HCT116 (cell line): ENCODE results near the gene GPR39. TPM values are rescaled to one million over a fixed set of nuclear protein-coding genes. Genes with fewer than 3 reads are reported as not detected.

Experiments used
- ATAC-seq: fragments of 200-7000 bp; cut with Tn5 transposase; 2 replicates; pipeline ENCODE4 v1.9.1; 2020; ENCODE audit warnings: mild to moderate bottlenecking, moderate library complexity
- BruUV-seq: library from RNA; stranded (reverse); fragments of 400-500 nt; replicated peaks from 2 replicates; lab custom pipeline; 2021; lab: Mats Ljungman, UMichigan
- CTCF ChIA-PET: fragments of 300-600 bp; sonication (Branson Sonifier 250); formaldehyde crosslinking; loops from one replicate; lab custom pipeline; 2021; ENCODE audit warnings: antibody characterized with exemption; lab: Charles Lee
- POLR2A ChIA-PET: fragments of 300-600, 350-600 bp; sonication (Branson Sonifier 250); formaldehyde crosslinking; loops from one replicate; lab custom pipeline; 2021; ENCODE audit warnings: antibody characterized with exemption; lab: Charles Lee
- RAD21 ChIA-PET, 2 experiments: fragments of 300-600 bp; sonication (Branson Sonifier 250); formaldehyde crosslinking; loops; one replicate each; lab custom pipeline; 2023; ENCODE audit warnings: low total read pairs in 2 of 2; ENCODE audit not compliant: uncharacterized antibody in 2 of 2, unreplicated experiment in 2 of 2, low non-redundant PET in 1 of 2; lab: Charles Lee
- DNase-seq: peaks from one replicate; pipeline ENCODE4 v3.0.0-alpha.2; 2010; ENCODE audit warnings: low read depth, low spot score
- H2AFZ ChIP-seq: fragments of 200-600 bp; shearing (Covaris generic), sonication (generic); 2 replicates; pipeline ENCODE4 v1.6.1; 2017; ENCODE audit warnings: low read depth, mixed run types, mixed read lengths, antibody characterized with exemption, low read length; ENCODE audit not compliant: poor library complexity, severe bottlenecking
- H3K27ac ChIP-seq: 2 replicates; pipeline ENCODE4 v1.5.1; 2012; ENCODE audit warnings: low read depth, low read length
- H3K27me3 ChIP-seq: fragments of 200-600 bp; sonication (generic); 2 replicates; pipeline ENCODE4 v1.6.1; 2016; ENCODE audit warnings: mixed run types, low read length, mixed read lengths; ENCODE audit not compliant: insufficient read depth
- H3K36me3 ChIP-seq, 2 experiments: fragments of 200-500 bp in 1 of 2; fragments of 200-600 bp in 1 of 2; sonication (Bioruptor generic) in 1 of 2; sonication (generic) in 1 of 2; 2 replicates each; pipeline versions ENCODE4 v1.5.1 to v1.6.1; 2014 to 2016; ENCODE audit warnings: low read length in 2 of 2, inconsistent platforms in 1 of 2, mixed read lengths in 1 of 2, mixed run types in 1 of 2; ENCODE audit not compliant: insufficient read depth in 2 of 2, control insufficient read depth in 1 of 2
- H3K4me1 ChIP-seq, 2 experiments: fragments of 200-600 bp in 1 of 2; sonication (generic) in 1 of 2; 2 replicates each; pipeline versions ENCODE4 v1.5.1 to v1.6.1; 2012 to 2017; ENCODE audit warnings: low read length in 2 of 2, inconsistent platforms in 1 of 2, mild to moderate bottlenecking in 1 of 2, mixed read lengths in 1 of 2, mixed run types in 1 of 2, moderate library complexity in 1 of 2; ENCODE audit not compliant: insufficient read depth in 2 of 2, control insufficient read depth in 1 of 2
- H3K4me2 ChIP-seq: fragments of 200-600 bp; sonication (generic); 2 replicates; pipeline ENCODE4 v1.6.1; 2017; ENCODE audit warnings: mixed run types, low read length, mixed read lengths
- H3K4me3 ChIP-seq, 2 experiments: fragments of 200-600 bp in 1 of 2; sonication (generic) in 1 of 2; replicated peaks in 1 of 2; 2 replicates each; pipeline ENCODE4 v1.5.1; 2011 to 2016; ENCODE audit warnings: low read length in 2 of 2, control low read depth in 1 of 2, low read depth in 1 of 2, mild to moderate bottlenecking in 1 of 2, mixed read lengths in 1 of 2, mixed run types in 1 of 2
- H3K79me2 ChIP-seq: fragments of 200-600 bp; sonication (generic); 2 replicates; pipeline ENCODE4 v1.6.1; 2017; ENCODE audit warnings: mild to moderate bottlenecking, mixed run types, low read length, moderate library complexity, mixed read lengths; ENCODE audit not compliant: insufficient read depth
- H3K9ac ChIP-seq: fragments of 200-600 bp; sonication (generic); 2 replicates; pipeline ENCODE4 v1.6.1; 2016; ENCODE audit warnings: low read length, mixed read lengths
- H3K9me2 ChIP-seq: fragments of 200-600 bp; sonication (generic), shearing (Covaris generic); 2 replicates; pipeline ENCODE4 v1.6.1; 2017; ENCODE audit warnings: mixed run types, mild to moderate bottlenecking, moderate library complexity; ENCODE audit not compliant: insufficient read depth
- H3K9me3 ChIP-seq, 2 experiments: fragments of 200-500 bp in 1 of 2; fragments of 200-600 bp in 1 of 2; sonication (Bioruptor generic) in 1 of 2; sonication (generic) in 1 of 2; 2 replicates each; pipeline ENCODE4 v1.6.1; 2014 to 2017; ENCODE audit warnings: low read length in 2 of 2, mixed read lengths in 2 of 2, inconsistent platforms in 1 of 2, low read depth in 1 of 2, mild to moderate bottlenecking in 1 of 2, mixed run types in 1 of 2, moderate library complexity in 1 of 2; ENCODE audit not compliant: control insufficient read depth in 1 of 2, insufficient read depth in 1 of 2
- H4K20me1 ChIP-seq: fragments of 200-600 bp; sonication (generic), shearing (Covaris generic); 2 replicates; pipeline ENCODE4 v1.6.1; 2017; ENCODE audit warnings: mixed run types, mild to moderate bottlenecking, moderate library complexity; ENCODE audit not compliant: insufficient read depth
- ATF3 ChIP-seq: IDR thresholded peaks from 2 replicates; pipeline ENCODE4 v1.6.1; 2012
- CBX3 ChIP-seq: IDR thresholded peaks from 2 replicates; pipeline ENCODE4 v1.6.1; 2012; ENCODE audit warnings: low read depth
- CEBPB ChIP-seq: IDR thresholded peaks from 2 replicates; pipeline ENCODE4 v1.6.1; 2012; ENCODE audit warnings: low read depth
- ELF1 ChIP-seq: IDR thresholded peaks from 2 replicates; pipeline ENCODE4 v1.6.1; 2012; ENCODE audit warnings: low read depth, borderline replicate concordance
- FOSL1 ChIP-seq: IDR thresholded peaks from 2 replicates; pipeline ENCODE4 v1.6.1; 2012; ENCODE audit warnings: low read depth
- POLR2A ChIP-seq: IDR thresholded peaks from 2 replicates; pipeline ENCODE4 v1.7.0; 2011; ENCODE audit warnings: borderline replicate concordance; ENCODE audit not compliant: insufficient read depth, insufficient read length; ENCODE audit errors: extremely low read depth
- RAD21 ChIP-seq: IDR thresholded peaks from 2 replicates; pipeline ENCODE4 v1.6.1; 2012; ENCODE audit warnings: low read depth, mild to moderate bottlenecking
- SRF ChIP-seq: IDR thresholded peaks from 2 replicates; pipeline ENCODE4 v1.6.1; 2012; ENCODE audit warnings: low read depth
- TCF7L2 ChIP-seq: IDR thresholded peaks from 2 replicates; pipeline ENCODE4 v1.7.0; 2011; ENCODE audit warnings: borderline replicate concordance, inconsistent platforms; ENCODE audit not compliant: insufficient read depth, insufficient read length; ENCODE audit errors: extremely low read depth
- YY1 ChIP-seq: IDR thresholded peaks from 2 replicates; pipeline ENCODE4 v1.6.1; 2011; ENCODE audit warnings: low read length, low read depth, moderate library complexity, mild to moderate bottlenecking; ENCODE audit not compliant: insufficient replicate concordance; ENCODE audit errors: extremely low read depth
- intact Hi-C: fragments of 100-400 bp; cut with micrococcal nuclease; formaldehyde crosslinking; loops from 2 replicates; pipeline ENCODE4 v1.10.0; 2022
- total RNA-seq: library from RNA; stranded (reverse); gene quantifications from one replicate; pipeline ENCODE4 v1.2.1, GENCODE V29; 2021; ENCODE audit not compliant: unreplicated experiment
- TF ChIP-seq, protein P1 (sequence below): IDR thresholded peaks from 2 replicates; pipeline ENCODE4 v1.6.1; 2012
- TF ChIP-seq, protein P2 (sequence below), 3 experiments: fragments of 200-600 bp in 1 of 3; sonication (generic) in 1 of 3; IDR thresholded peaks in 2 of 3; conservative IDR thresholded peaks in 1 of 3; 2 replicates each; pipeline ENCODE4 v1.5.1; 2012 to 2017; ENCODE audit warnings: low read depth in 2 of 3, low read length in 2 of 3, antibody characterized with exemption in 1 of 3, borderline replicate concordance in 1 of 3, control low read depth in 1 of 3, mild to moderate bottlenecking in 1 of 3, mixed read lengths in 1 of 3, mixed run types in 1 of 3, moderate library complexity in 1 of 3; ENCODE audit not compliant: insufficient read depth in 1 of 3
- TF ChIP-seq, protein P3 (sequence below): IDR thresholded peaks from 2 replicates; pipeline ENCODE4 v1.6.1; 2012; ENCODE audit warnings: low read depth

GPR39 gene
- total RNA-seq, 1 experiment from 2014 or later: 5.1 TPM

DNA sequence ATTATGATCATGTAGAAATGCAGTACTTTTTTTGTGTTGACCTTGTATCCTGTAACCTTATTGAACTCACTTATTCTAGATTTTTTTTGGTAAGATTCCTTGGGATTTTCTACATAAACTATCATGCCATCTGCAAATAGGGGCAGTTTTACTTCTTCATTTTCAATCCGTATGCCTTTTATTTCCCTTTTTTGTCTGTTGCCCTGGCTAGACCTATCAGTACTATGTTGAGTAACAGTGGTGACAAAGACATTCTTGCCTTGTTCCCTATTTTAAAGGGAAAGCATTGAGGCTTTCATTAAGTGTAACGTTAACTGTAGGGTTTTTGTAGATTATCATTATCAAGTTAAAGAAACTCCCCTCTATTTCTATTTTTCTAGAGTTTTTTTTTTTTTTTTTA, 161.1 kb downstream of the GPR39 start:
- no peaks in the 10 kb centered on the region for H3K27me3 ChIP-seq
- TF ChIP-seq ATF3 (no peak), RAD21 (no peak), POLR2A (no peak), CBX3 (no peak), FOSL1 (no peak), YY1 (no peak), CEBPB (no peak), ELF1 (no peak), TCF7L2 (no peak), SRF (no peak)
- TF ChIP-seq, protein P1, sequence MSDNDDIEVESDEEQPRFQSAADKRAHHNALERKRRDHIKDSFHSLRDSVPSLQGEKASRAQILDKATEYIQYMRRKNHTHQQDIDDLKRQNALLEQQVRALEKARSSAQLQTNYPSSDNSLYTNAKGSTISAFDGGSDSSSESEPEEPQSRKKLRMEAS: no peak
- TF ChIP-seq, protein P2, sequence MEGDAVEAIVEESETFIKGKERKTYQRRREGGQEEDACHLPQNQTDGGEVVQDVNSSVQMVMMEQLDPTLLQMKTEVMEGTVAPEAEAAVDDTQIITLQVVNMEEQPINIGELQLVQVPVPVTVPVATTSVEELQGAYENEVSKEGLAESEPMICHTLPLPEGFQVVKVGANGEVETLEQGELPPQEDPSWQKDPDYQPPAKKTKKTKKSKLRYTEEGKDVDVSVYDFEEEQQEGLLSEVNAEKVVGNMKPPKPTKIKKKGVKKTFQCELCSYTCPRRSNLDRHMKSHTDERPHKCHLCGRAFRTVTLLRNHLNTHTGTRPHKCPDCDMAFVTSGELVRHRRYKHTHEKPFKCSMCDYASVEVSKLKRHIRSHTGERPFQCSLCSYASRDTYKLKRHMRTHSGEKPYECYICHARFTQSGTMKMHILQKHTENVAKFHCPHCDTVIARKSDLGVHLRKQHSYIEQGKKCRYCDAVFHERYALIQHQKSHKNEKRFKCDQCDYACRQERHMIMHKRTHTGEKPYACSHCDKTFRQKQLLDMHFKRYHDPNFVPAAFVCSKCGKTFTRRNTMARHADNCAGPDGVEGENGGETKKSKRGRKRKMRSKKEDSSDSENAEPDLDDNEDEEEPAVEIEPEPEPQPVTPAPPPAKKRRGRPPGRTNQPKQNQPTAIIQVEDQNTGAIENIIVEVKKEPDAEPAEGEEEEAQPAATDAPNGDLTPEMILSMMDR (IDR thresholded peaks at IDR 0.05 in 2 of 3, conservative IDR thresholded peaks at IDR 0.05 in 1 of 3; ENCODE audit: borderline replicate concordance in 1 of 3, insufficient read depth in 1 of 3, low read depth in 2 of 3, low read length in 2 of 3): no peak
- TF ChIP-seq, protein P3, sequence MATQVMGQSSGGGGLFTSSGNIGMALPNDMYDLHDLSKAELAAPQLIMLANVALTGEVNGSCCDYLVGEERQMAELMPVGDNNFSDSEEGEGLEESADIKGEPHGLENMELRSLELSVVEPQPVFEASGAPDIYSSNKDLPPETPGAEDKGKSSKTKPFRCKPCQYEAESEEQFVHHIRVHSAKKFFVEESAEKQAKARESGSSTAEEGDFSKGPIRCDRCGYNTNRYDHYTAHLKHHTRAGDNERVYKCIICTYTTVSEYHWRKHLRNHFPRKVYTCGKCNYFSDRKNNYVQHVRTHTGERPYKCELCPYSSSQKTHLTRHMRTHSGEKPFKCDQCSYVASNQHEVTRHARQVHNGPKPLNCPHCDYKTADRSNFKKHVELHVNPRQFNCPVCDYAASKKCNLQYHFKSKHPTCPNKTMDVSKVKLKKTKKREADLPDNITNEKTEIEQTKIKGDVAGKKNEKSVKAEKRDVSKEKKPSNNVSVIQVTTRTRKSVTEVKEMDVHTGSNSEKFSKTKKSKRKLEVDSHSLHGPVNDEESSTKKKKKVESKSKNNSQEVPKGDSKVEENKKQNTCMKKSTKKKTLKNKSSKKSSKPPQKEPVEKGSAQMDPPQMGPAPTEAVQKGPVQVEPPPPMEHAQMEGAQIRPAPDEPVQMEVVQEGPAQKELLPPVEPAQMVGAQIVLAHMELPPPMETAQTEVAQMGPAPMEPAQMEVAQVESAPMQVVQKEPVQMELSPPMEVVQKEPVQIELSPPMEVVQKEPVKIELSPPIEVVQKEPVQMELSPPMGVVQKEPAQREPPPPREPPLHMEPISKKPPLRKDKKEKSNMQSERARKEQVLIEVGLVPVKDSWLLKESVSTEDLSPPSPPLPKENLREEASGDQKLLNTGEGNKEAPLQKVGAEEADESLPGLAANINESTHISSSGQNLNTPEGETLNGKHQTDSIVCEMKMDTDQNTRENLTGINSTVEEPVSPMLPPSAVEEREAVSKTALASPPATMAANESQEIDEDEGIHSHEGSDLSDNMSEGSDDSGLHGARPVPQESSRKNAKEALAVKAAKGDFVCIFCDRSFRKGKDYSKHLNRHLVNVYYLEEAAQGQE: no peak
- TF ChIP-seq, all 23 proteins: peak for 0
- H4K20me1 ChIP-seq: no peaks in the 10 kb centered on the region
- BruUV-seq: no TSS peak
- ChIA-PET RAD21 (no interaction called here), POLR2A (no interaction called here), CTCF (no interaction called here)
- no peaks in the 10 kb centered on the region for H3K9me2 ChIP-seq
- no peak overlapping the region for H3K9ac ChIP-seq
- H2AFZ ChIP-seq: no peak overlapping the region
- no peak overlapping the region for H3K4me3 ChIP-seq
- no peaks in the 10 kb centered on the region for H3K9me3 ChIP-seq
- intact Hi-C loops: no loop called here
- no peaks in the 10 kb centered on the region for H3K79me2 ChIP-seq
- DNase-seq: no peak
- H3K4me2 ChIP-seq: no peak overlapping the region
- H3K4me1 ChIP-seq: no peaks in the 10 kb centered on the region
- no peaks in the 10 kb centered on the region for H3K36me3 ChIP-seq
- no peak for ATAC-seq
- H3K27ac ChIP-seq: no peak overlapping the region
